Skeletal muscle tissue (tissue), 4 donors: Measurements from ENCODE around the gene NOL4L. TPM values are rescaled to one million over a fixed set of nuclear protein-coding genes. Genes with fewer than 3 reads are reported as not detected.

ENCODE experiments used
- H3K27ac ChIP-seq: one replicate; pipeline ENCODE4 v1.7.0; 2013; ENCODE audit warnings: mild to moderate bottlenecking, low read depth, low read length, inconsistent platforms
- H3K27me3 ChIP-seq, 3 donors: one replicate each; pipeline ENCODE4 v1.7.0; 2013; ENCODE audit warnings: low read length in 3 of 3; ENCODE audit not compliant: control insufficient read depth in 3 of 3, insufficient read depth in 3 of 3
- H3K36me3 ChIP-seq, 3 donors: one replicate each; pipeline ENCODE4 v1.7.0; 2013; ENCODE audit warnings: low read length in 3 of 3; ENCODE audit not compliant: control insufficient read depth in 3 of 3, insufficient read depth in 3 of 3
- H3K4me1 ChIP-seq, 3 donors: one replicate each; pipeline ENCODE4 v1.7.0; 2013; ENCODE audit warnings: low read length in 3 of 3, mild to moderate bottlenecking in 3 of 3; ENCODE audit not compliant: control insufficient read depth in 3 of 3, insufficient read depth in 3 of 3
- H3K4me3 ChIP-seq, 3 donors: one replicate each; pipeline ENCODE4 v1.7.0; 2013; ENCODE audit warnings: low read length in 3 of 3
- H3K9ac ChIP-seq, 3 donors: one replicate each; pipeline ENCODE4 v1.7.0; 2013; ENCODE audit warnings: low read length in 3 of 3, mild to moderate bottlenecking in 3 of 3, moderate library complexity in 2 of 3, low read depth in 1 of 3
- H3K9me3 ChIP-seq, 3 donors: one replicate each; pipeline ENCODE4 v1.7.0; 2013; ENCODE audit warnings: low read length in 3 of 3; ENCODE audit not compliant: control insufficient read depth in 3 of 3
- total RNA-seq: library from RNA; depleted of rRNA; stranded (reverse); fragments of >200 nt; gene quantifications from one replicate; pipeline ENCODE4 v1.2.3, GENCODE V29; 2014
- donor health status: Osteomylitis.

Gene NOL4L
- total RNA-seq, 1 donor from 2014 or later: 4.2 TPM

- no peaks in the 10 kb centered on the region for H3K36me3 ChIP-seq
- H3K27me3 ChIP-seq: peaks cover 0 to 11% (median 0%) of the 10 kb centered on the region in 3 donors
Measured at GRCh38 chr20:32544893-32545840, 40.0 kb downstream of the NOL4L start.

GRCh38 chr20:32544260-32544722 lies 40.8 kb downstream of the NOL4L start:
- no peaks in the 10 kb centered on the region for H3K36me3 ChIP-seq
- H3K27me3 ChIP-seq: peaks cover 0 to 20% (median under 1%) of the 10 kb centered on the region in 3 donors
- H3K4me1 ChIP-seq: peaks cover 0 to 9% (median 0%) of the 10 kb centered on the region in 3 donors
- no peak overlapping the region for H3K27ac ChIP-seq
- H3K9me3 ChIP-seq: no peaks in the 10 kb centered on the region
- H3K4me3 ChIP-seq: no peak overlapping the region
- no peak overlapping the region for H3K9ac ChIP-seq

More at GRCh38 chr20:32544893-32545840, 40.0 kb downstream of the NOL4L start:
- H3K9ac ChIP-seq: no peak overlapping the region
- H3K4me1 ChIP-seq: peaks cover 0 to 2% (median 0%) of the 10 kb centered on the region in 3 donors
- H3K27ac ChIP-seq: no peak overlapping the region
- H3K9me3 ChIP-seq: no peaks in the 10 kb centered on the region
- H3K4me3 ChIP-seq: no peak overlapping the region

GRCh38 chr20:32543570-32544259 lies 41.4 kb downstream of the NOL4L start:
- Histone ChIP-seq H3K4me3 (no peak overlapping the region), H3K9ac (no peak overlapping the region), H3K27me3 (peaks cover 0 to 23% (median 4%) of the 10 kb centered on the region in 3 donors), H3K9me3 (no peaks in the 10 kb centered on the region), H3K27ac (no peak overlapping the region), H3K4me1 (peaks cover 0 to 13% (median 0%) of the 10 kb centered on the region in 3 donors), H3K36me3 (no peaks in the 10 kb centered on the region)

- Histone ChIP-seq H3K9me3 (no peaks in the 10 kb centered on the region), H3K27me3 (peaks cover 0 to 26% (median 6%) of the 10 kb centered on the region in 3 donors), H3K4me1 (peaks cover 9 to 22% (median 11%) of the 10 kb centered on the region in 3 donors), H3K36me3 (no peaks in the 10 kb centered on the region), H3K9ac (no peak overlapping the region), H3K27ac (no peak overlapping the region), H3K4me3 (no peak overlapping the region)
Measured at GRCh38 chr20:32542259-32542615, 42.9 kb downstream of the NOL4L start.

- H3K9me3 ChIP-seq: no peaks in the 10 kb centered on the region
- H3K27me3 ChIP-seq: peaks cover 0 to 26% (median 9%) of the 10 kb centered on the region in 3 donors
- no peak overlapping the region for H3K9ac ChIP-seq
- H3K4me3 ChIP-seq: no peak overlapping the region
- no peaks in the 10 kb centered on the region for H3K36me3 ChIP-seq
- peaks cover 13 to 26% (median 15%) of the 10 kb centered on the region in 3 donors for H3K4me1 ChIP-seq
- H3K27ac ChIP-seq: no peak overlapping the region
Measured at GRCh38 chr20:32541323-32542258, 43.5 kb downstream of the NOL4L start.

- H3K27ac ChIP-seq: peak overlapping the region; percentile 1
Measured at GRCh38 chr20:32539817-32540675, 45.1 kb downstream of the NOL4L start.

GRCh38 chr20:32539026-32539816 lies 45.9 kb downstream of the NOL4L start:
- Histone ChIP-seq H3K27me3 (peaks cover 0 to 26% (median 9%) of the 10 kb centered on the region in 3 donors), H3K9me3 (no peaks in the 10 kb centered on the region), H3K27ac (no peak overlapping the region), H3K9ac (peak overlapping the region in 1 of 3 donors; percentile 25), H3K36me3 (no peaks in the 10 kb centered on the region), H3K4me1 (peaks cover 13 to 26% (median 15%) of the 10 kb centered on the region in 3 donors), H3K4me3 (no peak overlapping the region)

More at GRCh38 chr20:32539817-32540675, 45.1 kb downstream of the NOL4L start:
- Histone ChIP-seq H3K9me3 (no peaks in the 10 kb centered on the region), H3K4me1 (peaks cover 13 to 26% (median 15%) of the 10 kb centered on the region in 3 donors), H3K36me3 (no peaks in the 10 kb centered on the region), H3K4me3 (no peak overlapping the region), H3K27me3 (peaks cover 0 to 26% (median 9%) of the 10 kb centered on the region in 3 donors), H3K9ac (no peak overlapping the region)

GRCh38 chr20:32538526-32538939 lies 46.6 kb downstream of the NOL4L start:
- Histone ChIP-seq H3K9ac (peak overlapping the region in 1 of 3 donors; percentile 8), H3K4me3 (no peak overlapping the region), H3K27me3 (peaks cover 0 to 26% (median 9%) of the 10 kb centered on the region in 3 donors), H3K36me3 (no peaks in the 10 kb centered on the region), H3K27ac (no peak overlapping the region), H3K9me3 (no peaks in the 10 kb centered on the region), H3K4me1 (peaks cover 13 to 26% (median 15%) of the 10 kb centered on the region in 3 donors)
